Smooth muscle cell (in vitro differentiated cells): ENCODE measurements around the gene LAIR1. TPM values are rescaled to one million over a fixed set of nuclear protein-coding genes. Genes with fewer than 3 reads are reported as not detected.

Experiments
- DNase-seq: peaks from one replicate; lab custom pipeline; 2025; ENCODE audit not compliant: unreplicated experiment; lab: John Stamatoyannopoulos, UW
- H2AFZ ChIP-seq: fragments of 200-600 bp; sonication (generic); 2 replicates; pipeline ENCODE4 v1.6.0; 2016; ENCODE audit warnings: antibody characterized with exemption, low read depth, mild to moderate bottlenecking
- H3F3A ChIP-seq: fragments of 200-600 bp; sonication (generic); 2 replicates; pipeline ENCODE4 v1.6.0; 2017; ENCODE audit warnings: antibody characterized with exemption, low read depth
- H3K27ac ChIP-seq: fragments of 200-600 bp; sonication (generic); 2 replicates; pipeline ENCODE4 v1.5.1; 2016; ENCODE audit warnings: low read depth, mild to moderate bottlenecking
- H3K27me3 ChIP-seq: fragments of 200-600 bp; sonication (generic); 2 replicates; pipeline ENCODE4 v1.6.1; 2016; ENCODE audit warnings: low read depth, mild to moderate bottlenecking
- H3K36me3 ChIP-seq: fragments of 200-600 bp; sonication (generic); 2 replicates; pipeline ENCODE4 v1.5.1; 2016; ENCODE audit warnings: low read depth
- H3K4me1 ChIP-seq: fragments of 200-600 bp; sonication (generic); 2 replicates; pipeline ENCODE4 v1.5.1; 2016; ENCODE audit warnings: low read depth
- H3K4me2 ChIP-seq: fragments of 200-600 bp; sonication (generic); 2 replicates; pipeline ENCODE4 v1.6.0; 2016; ENCODE audit warnings: mild to moderate bottlenecking
- H3K4me3 ChIP-seq: fragments of 200-600 bp; sonication (generic); 2 replicates; pipeline ENCODE4 v1.5.1; 2016; ENCODE audit warnings: mild to moderate bottlenecking
- H3K79me2 ChIP-seq: fragments of 200-600 bp; sonication (generic); 2 replicates; pipeline ENCODE4 v1.6.0; 2016; ENCODE audit warnings: low read depth, mild to moderate bottlenecking
- H3K9ac ChIP-seq: fragments of 200-600 bp; sonication (generic); 2 replicates; pipeline ENCODE4 v1.6.0; 2016; ENCODE audit warnings: low read depth
- H3K9me3 ChIP-seq: fragments of 200-600 bp; sonication (generic); replicated peaks from 2 replicates; pipeline ENCODE4 v1.5.1; 2016; ENCODE audit warnings: low read depth
- H4K20me1 ChIP-seq: fragments of 200-600 bp; sonication (generic); 2 replicates; pipeline ENCODE4 v1.6.0; 2016; ENCODE audit warnings: low read depth
- WGBS: methylation state at CpG from one replicate; pipeline ENCODE4 v1.1.7; 2016; ENCODE audit warnings: low lambda C conversion rate; 5-methylcytosine and 5-hydroxymethylcytosine counted together
- polyA plus RNA-seq: library from polyadenylated mRNA; unstranded; fragments of >200 nt; fragmentation: Nextera tagmentation; extraction: Ambion mirVana; gene quantifications from 2 replicates; pipeline ENCODE4 v1.2.1, GENCODE V29; 2016
- total RNA-seq: library from RNA; depleted of rRNA; stranded (reverse); fragments of >200 nt; gene quantifications from 2 replicates; pipeline ENCODE4 v1.2.3, GENCODE V29; 2014
- TF ChIP-seq, protein P1 (sequence below): fragments of 200-600 bp; sonication (generic); IDR thresholded peaks from 2 replicates; pipeline ENCODE4 v1.5.1; 2017; ENCODE audit warnings: borderline replicate concordance, mild to moderate bottlenecking, antibody characterized with exemption; ENCODE audit not compliant: insufficient read depth, poor library complexity, severe bottlenecking

The LAIR1 gene
- total and polyA plus RNA-seq, 2 experiments from 2014 or later: not detected

DNA sequence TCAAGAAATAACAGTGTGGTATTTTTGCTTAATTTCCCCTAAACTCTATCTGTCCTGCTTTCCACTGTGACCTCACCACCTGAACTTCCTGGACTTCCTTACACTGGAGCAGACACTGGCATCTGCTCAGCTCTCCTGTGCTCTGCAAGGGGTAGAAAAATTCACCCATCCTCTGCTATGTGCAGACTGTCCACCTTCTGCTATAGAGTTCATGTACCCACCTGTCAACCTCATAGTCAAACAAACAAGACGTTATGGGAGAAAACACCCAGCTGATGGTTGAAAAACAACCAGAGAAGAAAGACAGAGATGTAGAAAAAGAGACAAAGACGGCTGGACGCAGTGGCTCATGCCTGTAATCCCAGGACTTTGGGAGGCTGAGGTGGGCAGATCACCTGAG is 12.2 kb downstream of the LAIR1 start:
- no peaks in the 10 kb centered on the region for H3K9me3 ChIP-seq
- H3F3A ChIP-seq: no peaks in the 10 kb centered on the region
- H3K27me3 ChIP-seq: no peaks in the 10 kb centered on the region
- H3K4me1 ChIP-seq: no peaks in the 10 kb centered on the region
- DNase-seq: no peak
- no peak overlapping the region for H3K4me2 ChIP-seq
- H3K27ac ChIP-seq: no peak overlapping the region
- H3K9ac ChIP-seq: no peak overlapping the region
- no peak overlapping the region for H3K4me3 ChIP-seq
- 95% methylated on average over 3 of the region's 3 CpGs for WGBS
- no peaks in the 10 kb centered on the region for H3K79me2 ChIP-seq
- H2AFZ ChIP-seq: no peak overlapping the region
- H3K36me3 ChIP-seq: no peaks in the 10 kb centered on the region
- no peaks in the 10 kb centered on the region for H4K20me1 ChIP-seq
- TF ChIP-seq, protein P1, sequence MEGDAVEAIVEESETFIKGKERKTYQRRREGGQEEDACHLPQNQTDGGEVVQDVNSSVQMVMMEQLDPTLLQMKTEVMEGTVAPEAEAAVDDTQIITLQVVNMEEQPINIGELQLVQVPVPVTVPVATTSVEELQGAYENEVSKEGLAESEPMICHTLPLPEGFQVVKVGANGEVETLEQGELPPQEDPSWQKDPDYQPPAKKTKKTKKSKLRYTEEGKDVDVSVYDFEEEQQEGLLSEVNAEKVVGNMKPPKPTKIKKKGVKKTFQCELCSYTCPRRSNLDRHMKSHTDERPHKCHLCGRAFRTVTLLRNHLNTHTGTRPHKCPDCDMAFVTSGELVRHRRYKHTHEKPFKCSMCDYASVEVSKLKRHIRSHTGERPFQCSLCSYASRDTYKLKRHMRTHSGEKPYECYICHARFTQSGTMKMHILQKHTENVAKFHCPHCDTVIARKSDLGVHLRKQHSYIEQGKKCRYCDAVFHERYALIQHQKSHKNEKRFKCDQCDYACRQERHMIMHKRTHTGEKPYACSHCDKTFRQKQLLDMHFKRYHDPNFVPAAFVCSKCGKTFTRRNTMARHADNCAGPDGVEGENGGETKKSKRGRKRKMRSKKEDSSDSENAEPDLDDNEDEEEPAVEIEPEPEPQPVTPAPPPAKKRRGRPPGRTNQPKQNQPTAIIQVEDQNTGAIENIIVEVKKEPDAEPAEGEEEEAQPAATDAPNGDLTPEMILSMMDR: no peak

DNA sequence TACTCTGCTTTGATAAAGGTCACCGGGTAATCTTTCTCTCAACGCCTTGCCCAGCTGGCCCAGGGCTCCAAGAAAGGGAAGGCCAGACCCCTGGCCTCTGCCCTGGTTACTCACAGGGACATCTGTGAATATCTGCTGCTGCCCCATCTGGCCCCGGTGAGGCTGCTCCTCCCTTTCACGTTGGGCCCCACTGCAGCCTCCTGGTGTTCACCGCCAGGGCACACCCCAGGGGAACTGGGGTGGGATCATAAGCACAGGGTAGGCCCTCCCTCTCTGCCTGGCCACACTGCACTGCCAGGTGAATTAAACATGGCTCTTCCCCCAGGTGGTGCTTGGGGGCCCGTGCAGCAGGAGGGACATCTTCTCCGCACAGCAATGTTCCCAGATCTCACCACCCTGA is 12.7 kb downstream of the LAIR1 start:
- no peaks in the 10 kb centered on the region for H3F3A ChIP-seq
- no peak overlapping the region for H3K4me2 ChIP-seq
- no peaks in the 10 kb centered on the region for H4K20me1 ChIP-seq
- no peaks in the 10 kb centered on the region for H3K9me3 ChIP-seq
- 86% methylated on average over 7 of the region's 7 CpGs for WGBS
- no peak overlapping the region for H2AFZ ChIP-seq
- no peak overlapping the region for H3K27ac ChIP-seq
- TF ChIP-seq, protein P1: no peak
- H3K27me3 ChIP-seq: no peaks in the 10 kb centered on the region
- no peak overlapping the region for H3K9ac ChIP-seq
- no peak overlapping the region for H3K4me3 ChIP-seq
- H3K36me3 ChIP-seq: no peaks in the 10 kb centered on the region
- H3K79me2 ChIP-seq: no peaks in the 10 kb centered on the region
- H3K4me1 ChIP-seq: no peaks in the 10 kb centered on the region
- no peak for DNase-seq

DNA sequence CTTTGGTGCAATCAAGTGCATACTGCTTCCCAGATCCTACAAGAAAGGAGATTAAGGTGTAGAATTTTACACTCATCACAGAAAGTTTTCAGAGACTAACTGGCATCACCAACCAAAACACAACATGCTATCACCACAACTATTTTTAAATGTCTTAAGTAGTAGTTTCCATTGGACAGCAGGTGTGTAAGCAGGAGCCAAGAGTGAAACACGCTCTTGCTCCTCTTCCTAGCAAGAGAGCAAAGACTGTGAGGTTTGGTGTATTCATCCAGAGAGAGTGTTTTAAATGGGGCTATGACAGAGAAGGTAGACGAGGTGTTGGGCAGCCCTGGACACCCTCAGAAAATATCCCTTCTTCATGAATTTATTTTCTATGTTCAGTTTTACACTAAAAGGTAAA is 13.3 kb downstream of the LAIR1 start:
- H3K36me3 ChIP-seq: no peaks in the 10 kb centered on the region
- no peak for DNase-seq
- H3K27me3 ChIP-seq: no peaks in the 10 kb centered on the region
- no peak overlapping the region for H3K4me3 ChIP-seq
- no peaks in the 10 kb centered on the region for H3F3A ChIP-seq
- no peaks in the 10 kb centered on the region for H3K4me1 ChIP-seq
- TF ChIP-seq, protein P1: no peak
- H3K27ac ChIP-seq: no peak overlapping the region
- no peak overlapping the region for H2AFZ ChIP-seq
- no peaks in the 10 kb centered on the region for H4K20me1 ChIP-seq
- no peak overlapping the region for H3K9ac ChIP-seq
- 47% methylated on average over 2 of the region's 2 CpGs for WGBS
- H3K9me3 ChIP-seq: no peaks in the 10 kb centered on the region
- H3K4me2 ChIP-seq: no peak overlapping the region
- H3K79me2 ChIP-seq: no peaks in the 10 kb centered on the region

DNA sequence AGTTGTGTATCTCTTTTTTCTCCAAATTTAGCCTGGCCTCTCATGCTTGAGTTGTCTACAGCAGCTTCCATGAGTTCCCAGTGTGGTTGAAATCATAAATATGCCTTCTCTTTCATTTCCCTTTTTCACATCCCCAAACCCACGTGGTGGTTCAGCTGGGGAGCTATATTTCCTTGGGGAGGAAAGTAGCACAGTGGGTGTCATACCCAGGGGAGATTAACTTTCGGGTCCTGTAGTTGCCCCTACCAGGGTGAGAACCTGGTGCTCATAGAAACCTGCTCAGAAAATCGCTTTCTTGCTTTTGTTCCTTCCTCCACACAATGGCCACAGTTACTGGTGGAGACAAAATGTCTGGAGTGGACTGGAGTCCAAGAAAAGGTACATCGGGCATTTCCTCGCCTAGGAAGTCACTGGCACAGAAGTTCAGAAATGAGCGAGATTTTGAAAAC is 18.8 kb downstream of the LAIR1 start:
- Histone ChIP-seq H3F3A (no peaks in the 10 kb centered on the region), H3K27me3 (no peaks in the 10 kb centered on the region), H3K4me3 (no peak overlapping the region), H4K20me1 (no peaks in the 10 kb centered on the region), H3K4me1 (no peaks in the 10 kb centered on the region), H3K36me3 (no peaks in the 10 kb centered on the region), H3K9me3 (no peaks in the 10 kb centered on the region), H2AFZ (no peak overlapping the region), H3K27ac (no peak overlapping the region), H3K4me2 (no peak overlapping the region), H3K79me2 (no peaks in the 10 kb centered on the region), H3K9ac (no peak overlapping the region)
- DNase-seq: no peak
- TF ChIP-seq, protein P1: no peak
- WGBS: 80% methylated on average over 6 of the region's 6 CpGs
